Natural killer cell (primary cell): Measurements from ENCODE around the gene STK25. TPM values are rescaled to one million over a fixed set of nuclear protein-coding genes. Genes with fewer than 3 reads are reported as not detected.

Source experiments
- ATAC-seq, 3 donors: fragments of 150-1000 bp in 2 of 3; fragments of 200-7000 bp in 1 of 3; cut with Tn5 transposase; 1 replicate in 1 of 3; 2 replicates in 2 of 3; pipeline ENCODE4 v1.10.0; 2021; ENCODE audit warnings: mild to moderate bottlenecking in 2 of 3, moderate library complexity in 2 of 3
- DNase-seq, 2 donors: peaks; one replicate each; pipeline versions ENCODE4 v3.0.0 to v3.0.0-alpha.2; 2013 to 2021; ENCODE audit warnings: mixed read lengths in 1 of 2
- H3K27ac ChIP-seq: one replicate; pipeline ENCODE4 v1.5.1; 2013; ENCODE audit warnings: mild to moderate bottlenecking, low read length
- H3K27me3 ChIP-seq: one replicate; pipeline ENCODE4 v1.6.1; 2013; ENCODE audit warnings: low read length; ENCODE audit not compliant: control insufficient read depth, insufficient read depth
- H3K36me3 ChIP-seq: one replicate; pipeline ENCODE4 v1.6.1; 2013; ENCODE audit warnings: low read length; ENCODE audit not compliant: control insufficient read depth, insufficient read depth
- H3K4me1 ChIP-seq: one replicate; pipeline ENCODE4 v1.6.1; 2013; ENCODE audit warnings: low read length; ENCODE audit not compliant: control insufficient read depth, insufficient read depth
- H3K4me3 ChIP-seq: one replicate; pipeline ENCODE4 v1.5.1; 2013; ENCODE audit warnings: low read length
- H3K9me3 ChIP-seq: one replicate; pipeline ENCODE4 v1.6.1; 2013; ENCODE audit warnings: low read length; ENCODE audit not compliant: control insufficient read depth, insufficient read depth
- H3K27ac Mint-ChIP-seq, 2 donors: one replicate each; pipeline ENCODE4 v1.8.0; 2022; ENCODE audit warnings: mild to moderate bottlenecking in 2 of 2, mixed read lengths in 2 of 2, moderate library complexity in 1 of 2
- H3K27me3 Mint-ChIP-seq, 2 donors: one replicate each; pipeline ENCODE4 v1.8.0; 2022; ENCODE audit warnings: low read depth in 2 of 2, mixed read lengths in 2 of 2
- H3K36me3 Mint-ChIP-seq: one replicate; pipeline ENCODE4 v1.8.0; 2022; ENCODE audit warnings: mixed read lengths
- H3K4me1 Mint-ChIP-seq, 2 donors: one replicate each; pipeline ENCODE4 v1.8.0; 2022; ENCODE audit warnings: mixed read lengths in 2 of 2
- H3K4me3 Mint-ChIP-seq: one replicate; pipeline ENCODE4 v1.8.0; 2022; ENCODE audit warnings: mild to moderate bottlenecking, moderate library complexity, mixed read lengths
- H3K9me3 Mint-ChIP-seq, 2 donors: one replicate each; pipeline ENCODE4 v1.8.0; 2022; ENCODE audit warnings: mixed read lengths in 2 of 2
- CTCF ChIP-seq: fragments of 200-600 bp; IDR thresholded peaks from one replicate; pipeline ENCODE4 v1.8.0; 2022; ENCODE audit warnings: antibody characterized with exemption
- WGBS: methylation state at CpG from one replicate; pipeline ENCODE4 v1.1.7; 2013; ENCODE audit warnings: missing lambda C conversion rate; ENCODE audit not compliant: insufficient coverage; 5-methylcytosine and 5-hydroxymethylcytosine counted together
- intact Hi-C: fragments of 100-400 bp; cut with micrococcal nuclease; formaldehyde crosslinking; loops from one replicate; pipeline ENCODE4 v1.14.2; 2022
- total RNA-seq, 4 donors: library from RNA; stranded (reverse); fragments of 120-200 nt in 1 of 4; gene quantifications; one replicate each; pipeline versions ENCODE4 v1.2.3 to v1.2.4, GENCODE V29; 2013 to 2022

The STK25 gene
- total RNA-seq, 3 donors from 2014 or later (not counting 1 experiment from before 2014, with no cell fraction given), result 110 to 140 (median 135) TPM

DNA sequence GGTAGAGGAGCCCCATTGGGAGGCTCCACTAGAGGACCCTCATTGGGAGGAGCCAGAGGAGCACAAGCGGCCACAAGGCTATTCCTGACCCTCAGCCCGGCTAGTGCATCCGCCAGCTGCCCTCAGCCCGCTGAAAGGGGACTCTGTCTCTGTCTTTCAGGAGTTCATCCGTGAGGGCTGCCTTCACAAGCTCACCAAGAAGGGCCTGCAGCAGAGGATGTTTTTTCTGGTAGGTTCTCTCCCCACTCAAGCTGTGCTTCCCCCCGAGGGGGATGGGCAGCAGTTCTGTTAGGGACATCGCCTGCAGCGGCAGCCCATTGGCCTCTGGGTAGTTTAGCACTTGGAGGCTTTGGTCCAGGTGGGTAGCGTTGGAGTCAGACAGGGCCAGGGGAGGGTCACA is 25.1 kb downstream of the STK25 start:
- no peak for ATAC-seq
- Mint-ChIP-seq H3K4me1 (no peaks in the 10 kb centered on the region), H3K27me3 (no peaks in the 10 kb centered on the region), H3K4me3 (no peak overlapping the region), H3K36me3 (no peaks in the 10 kb centered on the region), H3K9me3 (no peaks in the 10 kb centered on the region), H3K27ac (no peak overlapping the region)
- intact Hi-C loops, result no loop called here
- no peaks in the 10 kb centered on the region for H3K4me1 ChIP-seq
- H3K9me3 ChIP-seq, result no peaks in the 10 kb centered on the region
- no peak overlapping the region for H3K27ac ChIP-seq
- no peak for TF ChIP-seq CTCF
- DNase-seq, result no peak
- no peaks in the 10 kb centered on the region for H3K36me3 ChIP-seq
- WGBS, result 91% methylated on average over 9 of the region's 9 CpGs
- H3K27me3 ChIP-seq, result no peaks in the 10 kb centered on the region
- no peak overlapping the region for H3K4me3 ChIP-seq

- Histone ChIP-seq H3K27ac (no peak overlapping the region), H3K4me3 (no peak overlapping the region), H3K27me3 (no peaks in the 10 kb centered on the region), H3K9me3 (no peaks in the 10 kb centered on the region), H3K36me3 (no peaks in the 10 kb centered on the region), H3K4me1 (no peaks in the 10 kb centered on the region)
- Mint-ChIP-seq H3K4me1 (no peaks in the 10 kb centered on the region), H3K4me3 (no peak overlapping the region), H3K36me3 (no peaks in the 10 kb centered on the region), H3K27me3 (no peaks in the 10 kb centered on the region), H3K9me3 (no peaks in the 10 kb centered on the region), H3K27ac (no peak overlapping the region)
- WGBS, result 88% methylated on average over 18 of the region's 20 CpGs
- intact Hi-C loops, result no loop called here
- ATAC-seq, result no peak
- DNase-seq, result no peak
- TF ChIP-seq CTCF, result no peak
Measured at GRCh38 chr2:241482126-241482955, 26.0 kb downstream of the STK25 start.

GRCh38 chr2:241481687-241482086 is 26.7 kb downstream of the STK25 start:
- H3K9me3 ChIP-seq, result no peaks in the 10 kb centered on the region
- Mint-ChIP-seq H3K36me3 (no peaks in the 10 kb centered on the region), H3K9me3 (no peaks in the 10 kb centered on the region), H3K4me1 (no peaks in the 10 kb centered on the region), H3K27ac (no peak overlapping the region), H3K4me3 (no peak overlapping the region), H3K27me3 (no peaks in the 10 kb centered on the region)
- no peaks in the 10 kb centered on the region for H3K27me3 ChIP-seq
- intact Hi-C loops, result no loop called here
- no peak for ATAC-seq
- H3K4me3 ChIP-seq, result no peak overlapping the region
- WGBS, result 100% methylated on average over 1 of the region's 1 CpG
- H3K27ac ChIP-seq, result no peak overlapping the region
- no peaks in the 10 kb centered on the region for H3K4me1 ChIP-seq
- TF ChIP-seq CTCF, result no peak
- DNase-seq, result no peak
- H3K36me3 ChIP-seq, result no peaks in the 10 kb centered on the region
